ENCODE measurements around the gene PRDM1. TPM values are rescaled to one million over a fixed set of nuclear protein-coding genes. Genes with fewer than 3 reads are reported as not detected.

The PRDM1 gene
- total and polyA plus RNA-seq, 2 of the 13 experiments (the other 11 are each of a cell fraction or from before 2014, with no cell fraction given), result 0.13 TPM; not detected in 1

GRCh38 chr6:106048336-106048735 lies 37.8 kb upstream of the PRDM1 start:
- ATAC-seq (no peak), FAIRE-seq (no peak), DNase-seq (ENCODE audit: low spot score) (no peak)
- WGBS (ENCODE audit: low lambda C conversion rate), result 19% methylated on average over 2 of the region's 2 CpGs
- no TSS peak for BruUV-seq (replicated peaks)
- in situ Hi-C loops (cut with HindIII; ENCODE audit: extremely low pct_ligation_motif_present, low pct_unique_long_range_greater_than_20kb) (no loop called here), intact Hi-C loops (cut with micrococcal nuclease; ENCODE audit: unreplicated experiment) (no loop called here)
- TF ChIP-seq DPF2 (CRISPR knock-in tag; IDR thresholded peaks at IDR 0.05; ENCODE audit: borderline replicate concordance, low read depth) (no peak), BHLHE40 (IDR thresholded peaks at IDR 0.05; ENCODE audit: low read length) (no peak), POGZ (CRISPR knock-in tag; IDR thresholded peaks at IDR 0.05) (no peak), SUZ12 (IDR thresholded peaks at IDR 0.05; ENCODE audit: low read depth, low read length) (no peak), ZNF577 (CRISPR knock-in tag; IDR thresholded peaks at IDR 0.05; ENCODE audit: borderline replicate concordance, low read depth) (no peak), ZNF883 (CRISPR knock-in tag; IDR thresholded peaks at IDR 0.05; ENCODE audit: not compliant biosample characterization) (no peak), ZNF552 (CRISPR knock-in tag; IDR thresholded peaks at IDR 0.05; ENCODE audit: borderline replicate concordance) (no peak), HNF4G (IDR thresholded peaks at IDR 0.05; ENCODE audit: borderline replicate concordance, low read depth, low read length) (no peak), HNF4G (CRISPR knock-in tag; IDR thresholded peaks at IDR 0.05; ENCODE audit: borderline replicate concordance, low read depth) (no peak), HIC2 (CRISPR knock-in tag; IDR thresholded peaks at IDR 0.05; ENCODE audit: low read depth) (no peak), E2F1 (CRISPR knock-in tag; IDR thresholded peaks at IDR 0.05) (no peak), TBX3 (IDR thresholded peaks at IDR 0.05; ENCODE audit: borderline replicate concordance) (no peak), ZNF232 (CRISPR knock-in tag; IDR thresholded peaks at IDR 0.05; ENCODE audit: borderline replicate concordance) (no peak), CCDC6 (CRISPR knock-in tag; IDR thresholded peaks at IDR 0.05) (no peak), ZNF431 (CRISPR knock-in tag; IDR thresholded peaks at IDR 0.05; ENCODE audit: borderline replicate concordance, low read depth) (no peak), ZSCAN25 (CRISPR knock-in tag; IDR thresholded peaks at IDR 0.05) (no peak), ZNF740 (CRISPR knock-in tag; IDR thresholded peaks at IDR 0.05) (no peak), ZNF775 (CRISPR knock-in tag; IDR thresholded peaks at IDR 0.05; ENCODE audit: borderline replicate concordance) (no peak), ZSCAN31 (CRISPR knock-in tag; IDR thresholded peaks at IDR 0.05; ENCODE audit: low read depth) (no peak), ATAD3A (CRISPR knock-in tag; IDR thresholded peaks at IDR 0.05) (no peak), HNRNPL (IDR thresholded peaks at IDR 0.05; ENCODE audit: low read depth, low read length) (no peak)
- Histone ChIP-seq H3K27ac (ENCODE audit: extremely low read length, insufficient read depth, low read length) (no peak overlapping the region), H3K9me3 (ENCODE audit: low read length) (no peaks in the 10 kb centered on the region), H3K27me3 (ENCODE audit: control insufficient read depth in 1 of 2, insufficient read depth in 2 of 2, low read length in 2 of 2) (peaks cover 1 to 27% of the 10 kb centered on the region in 2 experiments; a peak in 2 of 5 replicates), H3K9ac (ENCODE audit: insufficient read depth, low read depth, low read length) (no peak overlapping the region), H3K4me2 (ENCODE audit: low read depth, low read length) (no peak overlapping the region), H3K79me2 (ENCODE audit: insufficient read depth, low read length) (no peaks in the 10 kb centered on the region), H4K20me1 (ENCODE audit: insufficient read depth, low read length) (no peaks in the 10 kb centered on the region), H3K4me1 (ENCODE audit: insufficient read depth, low read length) (peaks cover 13% of the 10 kb centered on the region), H3K36me3 (replicated peaks in 1 of 2; ENCODE audit: control insufficient read depth in 1 of 2, insufficient read depth in 2 of 2, low read length in 2 of 2) (no peaks in the 10 kb centered on the region), H2AFZ (ENCODE audit: low read length) (no peak overlapping the region), H3K4me3 (replicated peaks in 1 of 3; ENCODE audit: insufficient read depth in 1 of 3, low read depth in 2 of 3, low read length in 3 of 3) (no peak overlapping the region)
- CTCF ChIA-PET (ENCODE audit: low intra/inter-chr PET ratio, low total read pairs), result no interaction called here
- POLR2A ChIA-PET, result no interaction called here
